ENCODE data around the gene OR12D1.

OR12D1 gene

GRCh38 chr6:29465801-29466200 is 51.1 kb downstream of the OR12D1 start:
- no peak for FAIRE-seq

GRCh38 chr6:29466241-29466640 is 51.5 kb downstream of the OR12D1 start:
- FAIRE-seq = no peak
